ENCODE measurements around the gene SLC25A47. TPM values are rescaled to one million over a fixed set of nuclear protein-coding genes. Genes with fewer than 3 reads are reported as not detected.
"Not testable (repeated sequence)": the region's sequence is repeated elsewhere in the genome, so short reads cannot be mapped to it uniquely, and the experiment has no call there.

SLC25A47 gene
- total RNA-seq, 1 experiment from 2014 or later: not detected

- no peak for DNase-seq
- Histone ChIP-seq H3K4me3 (no peak overlapping the region), H3K9me3 (no peaks in the 10 kb centered on the region), H3K27me3 (no peaks in the 10 kb centered on the region), H3K36me3 (no peaks in the 10 kb centered on the region)
Observed at GRCh38 chr14:100287202-100287997, 35.7 kb upstream of the SLC25A47 start.

GRCh38 chr14:100287998-100288295, 35.2 kb upstream of the SLC25A47 start:
- H3K36me3 ChIP-seq, DNase-seq, H3K4me3 ChIP-seq: not testable (repeated sequence)

GRCh38 chr14:100288382-100289185, 34.6 kb upstream of the SLC25A47 start:
- no peaks in the 10 kb centered on the region for H3K36me3 ChIP-seq
- no peak for DNase-seq
- H3K9me3 ChIP-seq: no peaks in the 10 kb centered on the region
- no peaks in the 10 kb centered on the region for H3K27me3 ChIP-seq
- no peak overlapping the region for H3K4me3 ChIP-seq

More at GRCh38 chr14:100287998-100288295, 35.2 kb upstream of the SLC25A47 start:
- H3K27me3 ChIP-seq, H3K9me3 ChIP-seq: not testable (repeated sequence)

- H3K27me3 ChIP-seq: no peaks in the 10 kb centered on the region
- no peak overlapping the region for H3K4me3 ChIP-seq
- no peaks in the 10 kb centered on the region for H3K9me3 ChIP-seq
- H3K36me3 ChIP-seq: no peaks in the 10 kb centered on the region
- DNase-seq: no peak
Observed at GRCh38 chr14:100289916-100290606, 33.1 kb upstream of the SLC25A47 start.

- no peaks in the 10 kb centered on the region for H3K27me3 ChIP-seq
- no peaks in the 10 kb centered on the region for H3K9me3 ChIP-seq
- no peaks in the 10 kb centered on the region for H3K36me3 ChIP-seq
- H3K4me3 ChIP-seq: no peak overlapping the region
- DNase-seq: no peak
Observed at GRCh38 chr14:100290607-100291304, 32.4 kb upstream of the SLC25A47 start.

GRCh38 chr14:100291305-100292075, 31.6 kb upstream of the SLC25A47 start:
- DNase-seq: no peak
- H3K27me3 ChIP-seq: no peaks in the 10 kb centered on the region
- H3K9me3 ChIP-seq: no peaks in the 10 kb centered on the region
- no peak overlapping the region for H3K4me3 ChIP-seq
- no peaks in the 10 kb centered on the region for H3K36me3 ChIP-seq

GRCh38 chr14:100292301-100292775, 30.8 kb upstream of the SLC25A47 start:
- H3K4me3 ChIP-seq: no peak overlapping the region
- H3K9me3 ChIP-seq: no peaks in the 10 kb centered on the region
- DNase-seq: no peak
- H3K36me3 ChIP-seq: no peaks in the 10 kb centered on the region
- no peaks in the 10 kb centered on the region for H3K27me3 ChIP-seq

GRCh38 chr14:100292776-100293461, 30.2 kb upstream of the SLC25A47 start:
- no peak for DNase-seq
- Histone ChIP-seq H3K27me3 (no peaks in the 10 kb centered on the region), H3K36me3 (no peaks in the 10 kb centered on the region), H3K9me3 (no peaks in the 10 kb centered on the region), H3K4me3 (no peak overlapping the region)

GRCh38 chr14:100293497-100294212, 29.5 kb upstream of the SLC25A47 start:
- no peak for DNase-seq
- H3K27me3 ChIP-seq: no peaks in the 10 kb centered on the region
- no peak overlapping the region for H3K4me3 ChIP-seq
- H3K36me3 ChIP-seq: no peaks in the 10 kb centered on the region
- no peaks in the 10 kb centered on the region for H3K9me3 ChIP-seq

- H3K4me3 ChIP-seq: no peak overlapping the region
- no peaks in the 10 kb centered on the region for H3K27me3 ChIP-seq
- no peak for DNase-seq
- no peaks in the 10 kb centered on the region for H3K9me3 ChIP-seq
- H3K36me3 ChIP-seq: no peaks in the 10 kb centered on the region
Observed at GRCh38 chr14:100294213-100294962, 28.8 kb upstream of the SLC25A47 start.

- DNase-seq: no peak
- H3K4me3 ChIP-seq: no peak overlapping the region
- no peaks in the 10 kb centered on the region for H3K27me3 ChIP-seq
- H3K9me3 ChIP-seq: no peaks in the 10 kb centered on the region
- H3K36me3 ChIP-seq: no peaks in the 10 kb centered on the region
Observed at GRCh38 chr14:100294963-100295330, 28.2 kb upstream of the SLC25A47 start.

- no peak overlapping the region for H3K4me3 ChIP-seq
- H3K36me3 ChIP-seq: no peaks in the 10 kb centered on the region
- no peaks in the 10 kb centered on the region for H3K9me3 ChIP-seq
- H3K27me3 ChIP-seq: no peaks in the 10 kb centered on the region
- no peak for DNase-seq
Observed at GRCh38 chr14:100295376-100296105, 27.6 kb upstream of the SLC25A47 start.

- DNase-seq: no peak
- H3K9me3 ChIP-seq: no peaks in the 10 kb centered on the region
- H3K4me3 ChIP-seq: no peak overlapping the region
- H3K36me3 ChIP-seq: no peaks in the 10 kb centered on the region
- no peaks in the 10 kb centered on the region for H3K27me3 ChIP-seq
Observed at GRCh38 chr14:100296106-100296651, 27.0 kb upstream of the SLC25A47 start.

GRCh38 chr14:100296729-100297128, 26.4 kb upstream of the SLC25A47 start:
- not testable (repeated sequence) for DNase-seq, H3K4me3 ChIP-seq, H3K36me3 ChIP-seq, H3K9me3 ChIP-seq, H3K27me3 ChIP-seq

Measured in MG63 (cell line).